GM21447 (cell line): ENCODE data around the gene TMEM223.
"Not testable (repeated sequence)": the region's sequence is repeated elsewhere in the genome, so short reads cannot be mapped to it uniquely, and the experiment has no call there.

ENCODE experiments used
- ATAC-seq: cut with Tn5 transposase; IDR thresholded peaks from one replicate; pipeline ENCODE4 v1.9.1; 2021; ENCODE audit not compliant: unreplicated experiment

The TMEM223 gene

DNA sequence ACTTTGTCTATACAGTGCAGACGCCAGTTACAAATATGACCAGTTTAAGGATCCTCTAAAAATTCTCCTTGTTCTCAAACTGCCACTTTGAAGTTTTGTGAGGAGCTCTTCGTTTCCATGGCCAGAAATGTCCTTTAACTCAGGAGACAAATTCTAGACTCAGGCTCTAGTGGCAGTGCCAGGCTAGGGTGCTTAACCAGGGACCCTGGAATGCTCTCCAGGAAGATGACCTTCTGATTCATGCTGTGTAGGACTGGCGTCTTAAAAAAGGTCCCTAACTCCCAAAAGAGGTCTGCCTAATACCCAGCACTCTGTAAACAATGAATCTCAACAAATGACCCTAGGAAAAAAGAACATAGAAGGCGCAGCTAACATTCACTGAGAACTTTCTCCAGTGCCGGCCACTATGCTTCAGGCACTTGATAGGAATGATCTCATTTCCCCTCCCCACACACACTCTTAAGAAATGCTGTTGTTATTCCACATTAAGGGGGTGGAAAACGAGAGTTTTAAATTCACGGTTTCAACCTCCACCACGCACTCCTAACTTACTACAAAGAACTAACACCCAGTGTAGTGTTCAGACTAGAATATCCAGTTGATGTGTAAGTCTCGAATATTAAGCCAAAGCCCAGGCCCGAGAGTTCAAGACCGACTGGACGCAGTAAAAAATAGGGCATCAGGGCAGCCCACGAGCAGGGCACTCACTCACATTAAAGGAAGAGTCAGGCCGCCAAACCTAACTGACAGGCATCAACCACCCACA lies 12.7 kb upstream of the TMEM223 start:
- peak; percentile 10 for ATAC-seq

DNA sequence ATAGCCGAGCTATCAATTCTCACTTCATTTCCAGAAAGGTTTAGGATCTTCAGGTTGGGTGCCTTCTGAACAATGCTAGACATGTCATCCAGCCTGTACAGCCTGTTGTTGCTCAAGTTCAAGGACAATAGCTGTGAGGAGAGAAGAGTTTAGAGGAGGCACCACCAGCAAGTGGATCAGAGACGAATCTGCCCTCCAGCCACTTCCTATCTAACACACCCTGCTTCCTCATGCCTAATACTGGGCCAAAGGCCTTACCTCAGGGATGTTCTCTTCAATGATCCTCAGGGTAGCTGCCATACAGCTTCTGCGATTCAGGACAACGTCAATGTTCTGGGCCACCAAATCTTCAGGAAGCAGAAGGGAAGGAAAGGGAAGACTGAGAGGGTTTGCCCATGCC lies 9.3 kb upstream of the TMEM223 start:
- no peak for ATAC-seq

DNA sequence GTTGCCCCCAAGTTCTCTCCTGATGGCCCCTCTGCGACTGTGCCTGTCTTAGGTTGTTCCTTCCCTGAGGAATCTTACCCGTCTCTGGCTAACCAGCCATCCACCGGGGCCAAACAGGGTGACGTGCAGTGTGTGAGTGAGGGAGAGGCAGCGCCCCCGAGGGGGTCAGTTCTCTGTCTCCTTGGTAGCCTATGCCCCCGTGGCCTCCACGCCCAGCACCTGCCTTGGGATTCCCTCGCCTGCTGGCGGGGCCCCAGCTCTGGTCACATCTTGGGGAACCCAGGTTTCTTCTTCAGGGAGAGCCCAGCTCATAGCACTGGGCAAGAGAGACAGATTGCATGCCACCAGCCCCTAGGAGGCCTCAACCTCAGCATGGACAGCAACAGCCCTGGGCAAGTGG lies 7.7 kb upstream of the TMEM223 start:
- no peak for ATAC-seq

DNA sequence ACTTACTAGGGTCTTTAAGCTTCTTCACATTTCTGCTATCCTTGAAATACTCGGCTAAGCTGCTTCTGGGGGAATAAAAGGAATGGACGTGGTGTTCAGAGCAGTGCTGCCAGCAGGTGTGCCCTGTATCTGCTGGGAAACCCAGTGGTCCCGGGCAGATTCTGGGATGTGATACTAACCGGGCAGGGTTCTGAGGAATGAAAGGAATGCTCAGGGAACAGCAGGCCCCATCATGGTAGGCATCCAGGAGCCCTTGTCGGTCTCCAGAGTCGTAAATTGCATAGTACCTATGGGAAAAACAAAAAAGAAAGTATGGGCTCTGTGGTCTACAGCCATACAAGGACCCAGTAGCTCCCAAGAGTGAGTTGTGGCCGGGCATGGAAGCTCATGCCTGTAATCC lies 4.5 kb upstream of the TMEM223 start:
- no peak for ATAC-seq

DNA sequence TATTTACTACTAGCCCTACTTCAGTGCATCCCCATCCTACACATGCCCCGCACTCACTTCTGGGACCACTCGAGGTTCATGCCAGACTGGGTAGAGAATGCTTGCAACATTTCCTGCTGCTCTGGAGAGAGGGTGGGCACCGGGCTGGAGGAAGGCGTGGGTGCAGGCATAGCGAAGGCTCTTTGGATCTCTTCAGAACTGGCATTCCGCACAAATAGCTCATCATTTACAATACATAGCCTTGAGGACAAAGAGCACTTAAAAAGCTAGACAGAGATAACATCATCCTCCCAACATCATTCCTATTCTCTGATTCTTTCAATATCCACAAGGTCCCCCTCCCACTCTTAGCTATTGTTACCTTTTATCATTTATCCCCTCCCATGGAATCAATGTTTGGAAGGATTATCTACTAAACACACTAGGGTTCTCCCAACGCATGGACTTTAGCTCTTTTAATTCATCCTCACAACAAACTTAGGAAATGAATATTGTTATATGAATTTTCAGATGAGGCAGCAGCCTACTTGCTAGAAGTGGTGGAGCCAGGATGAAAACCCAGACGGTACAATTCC lies 2.5 kb upstream of the TMEM223 start:
- ATAC-seq, result no peak

- no peak for ATAC-seq
Measured at GRCh38 chr11:62792202-62792575, 383 bp upstream of the TMEM223 start.

GRCh38 chr11:62789576-62789975 lies 2.2 kb downstream of the TMEM223 start:
- ATAC-seq, result no peak

DNA sequence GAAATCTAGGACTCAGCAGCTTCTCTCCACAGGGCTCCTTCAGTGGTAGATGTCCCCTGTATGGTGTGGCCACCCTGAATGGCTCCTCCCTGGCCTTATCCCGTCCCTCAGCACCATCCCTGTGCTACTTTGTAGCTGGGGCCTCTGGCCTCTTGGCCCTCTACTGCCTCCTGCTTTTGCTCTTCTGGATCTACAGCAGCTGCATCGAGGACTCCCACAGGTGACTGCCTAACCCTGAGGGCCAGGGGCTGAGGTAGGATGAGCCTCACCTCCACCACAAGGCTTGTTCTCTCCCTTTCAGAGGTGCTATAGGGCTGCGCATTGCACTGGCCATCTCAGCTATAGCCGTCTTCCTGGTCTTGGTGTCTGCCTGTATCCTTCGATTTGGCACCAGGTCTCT lies 2.8 kb downstream of the TMEM223 start:
- no peak for ATAC-seq

GRCh38 chr11:62787005-62787759 lies 4.6 kb downstream of the TMEM223 start, which contains the start of gene TMEM179B:
TSS of gene TMEM179B (plus strand) at chr11:62787402. CDS start at chr11:62787432, 30 bp downstream.
- peak; percentile 72 for ATAC-seq

- ATAC-seq, result peak; percentile 63
Measured at GRCh38 chr11:62786318-62787004, 5.3 kb downstream of the TMEM223 start.

DNA sequence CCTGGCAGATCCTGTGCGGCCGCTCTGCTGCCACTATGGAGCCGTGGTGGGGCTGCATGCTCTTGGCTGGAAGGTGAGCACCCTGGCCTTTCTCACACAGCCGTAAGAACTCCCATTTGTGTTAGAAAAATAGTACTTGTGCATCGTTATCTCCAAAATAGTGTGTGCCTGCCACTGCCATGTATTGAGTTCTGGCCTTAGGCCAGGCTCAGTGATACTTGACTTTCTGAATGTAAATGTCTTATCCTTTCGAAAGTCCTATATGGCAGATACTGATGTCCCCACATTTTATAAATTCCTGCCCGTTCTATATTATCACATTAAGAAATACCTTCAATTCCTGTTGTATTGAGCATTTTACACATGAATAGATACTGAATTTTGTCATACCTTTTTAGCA lies 9.1 kb downstream of the TMEM223 start:
- no peak for ATAC-seq

GRCh38 chr11:62778441-62778840 lies 13.4 kb downstream of the TMEM223 start:
- ATAC-seq, result no peak

GRCh38 chr11:62777389-62777788 lies 14.4 kb downstream of the TMEM223 start:
- no peak for ATAC-seq

- no peak for ATAC-seq
Measured at GRCh38 chr11:62775646-62776045, 16.2 kb downstream of the TMEM223 start.

- no peak for ATAC-seq
Measured at GRCh38 chr11:62774407-62774806, 17.4 kb downstream of the TMEM223 start.

DNA sequence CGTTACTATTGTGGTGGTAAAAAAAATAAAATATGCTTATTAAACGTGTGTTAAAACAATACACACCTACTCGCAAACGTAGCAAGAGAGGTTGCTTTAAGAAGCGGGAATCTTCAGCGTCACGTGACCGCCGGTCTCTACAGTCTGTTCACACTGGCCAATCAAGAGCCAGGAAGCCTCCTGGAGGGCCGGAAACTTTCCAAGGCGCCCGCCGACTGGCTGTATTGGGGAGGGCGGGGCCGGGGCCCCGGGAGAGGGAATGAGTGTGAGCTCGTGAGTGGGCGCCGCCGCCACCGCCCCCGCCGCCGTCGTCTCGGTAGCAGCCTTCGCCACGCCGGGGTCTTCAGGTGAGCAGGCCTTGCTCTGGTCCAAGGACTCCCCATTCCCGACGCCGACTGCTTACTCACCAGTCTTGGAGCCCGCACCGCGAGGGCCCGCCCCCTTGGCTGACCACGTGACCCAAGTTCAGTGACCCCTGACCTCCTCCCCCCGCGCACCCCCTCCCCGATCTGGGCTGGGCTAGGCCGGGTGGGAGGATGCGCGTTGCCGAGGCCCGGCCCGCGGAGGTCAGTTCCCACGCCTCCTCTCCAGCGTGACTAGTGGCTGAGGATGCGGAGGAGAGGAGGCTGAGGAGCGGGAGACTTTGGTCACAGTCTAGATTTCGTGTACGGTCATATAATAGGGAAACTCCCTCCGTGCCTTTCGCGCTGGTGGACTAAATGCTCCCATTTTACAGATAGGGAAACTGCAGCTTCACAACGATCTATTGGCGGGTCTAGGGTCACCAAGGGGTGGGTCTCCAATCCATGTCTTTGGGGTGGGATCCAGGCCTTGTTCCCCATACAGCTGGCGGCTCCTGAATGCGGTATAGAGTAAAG lies 20.4 kb downstream of the TMEM223 start, which contains the start of gene TAF6L:
TAF6L (plus strand) TSS at position 253 of the 878 bp plus-strand sequence. CDS start 4,388 bp downstream, outside the sequence.
- peak; percentile 77 for ATAC-seq

DNA sequence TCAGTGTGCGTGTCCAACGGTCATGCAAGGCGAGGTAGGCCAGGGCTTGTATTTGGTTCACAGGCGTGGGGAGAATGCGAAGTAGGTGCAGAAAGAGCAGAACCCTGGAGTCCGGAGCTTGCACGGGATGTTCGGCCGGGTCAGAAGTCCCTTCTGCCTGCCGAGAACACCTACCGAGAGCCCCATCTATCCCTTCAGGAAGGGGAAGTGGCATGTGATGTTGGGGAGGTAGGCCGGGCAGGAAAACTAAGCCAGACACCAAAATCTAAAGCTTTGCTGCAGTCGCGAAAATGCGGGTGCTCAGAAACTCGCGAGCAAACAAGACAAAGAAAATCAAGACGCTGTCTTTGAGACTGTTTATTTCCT lies 21.0 kb downstream of the TMEM223 start:
- ATAC-seq, result no peak

- ATAC-seq, result not testable (repeated sequence)
Measured at GRCh38 chr11:62760867-62761227, 31.0 kb downstream of the TMEM223 start.

DNA sequence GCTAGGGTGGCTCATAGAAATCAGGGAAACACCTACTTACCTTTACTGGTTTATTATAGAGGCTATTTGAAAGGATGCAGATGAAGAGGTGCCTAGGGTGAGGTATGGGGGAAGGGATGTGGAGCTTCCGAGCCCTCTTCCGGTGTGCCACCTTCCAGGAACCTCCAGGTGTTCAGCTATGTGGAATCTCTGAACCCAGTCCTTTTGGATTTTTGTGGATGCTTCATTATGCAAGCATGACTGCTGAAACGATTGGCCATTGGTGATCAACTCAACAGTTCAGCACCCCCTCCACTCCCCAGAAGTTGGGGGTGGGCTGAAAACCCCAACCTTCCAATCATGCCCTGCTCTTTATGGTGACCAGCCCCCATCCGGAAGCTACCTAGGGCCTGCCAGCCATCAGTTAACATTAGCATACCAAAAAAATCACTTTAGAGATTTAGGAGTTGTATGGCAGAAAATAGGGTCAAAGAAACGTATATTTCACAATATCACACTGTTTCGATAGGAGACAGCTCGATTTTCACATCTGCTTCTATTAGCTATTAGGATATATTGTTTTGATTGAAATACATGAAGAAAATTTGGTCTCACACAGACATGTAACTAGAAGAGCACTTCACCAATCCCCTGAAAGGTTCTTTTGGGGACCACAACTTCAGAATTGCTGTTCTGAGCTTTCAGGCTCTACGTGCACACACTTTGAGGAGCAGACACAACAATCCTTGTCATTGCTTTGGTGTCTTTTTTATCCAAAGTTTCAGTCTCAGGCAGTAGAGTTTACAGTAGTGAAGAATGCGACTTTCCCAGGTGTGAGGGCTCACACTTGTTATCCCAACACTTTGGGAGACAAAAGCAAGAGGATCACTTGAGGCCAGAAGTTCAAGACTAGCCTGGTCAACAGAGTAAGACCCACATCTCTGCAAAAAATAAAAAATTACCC lies 33.7 kb downstream of the TMEM223 start:
- no peak for ATAC-seq
